HEK293 (cell line): ENCODE measurements around the gene PRSS8.
A peak's percentile ranks its signal among the peaks of the same experiment; 100 is the strongest.

Source experiments
- GLI4 ChIP-seq: fragments of 450-650 bp; formaldehyde crosslinking; IDR thresholded peaks from 2 replicates; pipeline ENCODE4 v1.5.1; 2016; ENCODE audit warnings: missing biosample characterization, missing genetic modification characterization
- KLF16 ChIP-seq: fragments of 450-650 bp; formaldehyde crosslinking; IDR thresholded peaks from 2 replicates; pipeline ENCODE4 v1.5.1; 2017; ENCODE audit warnings: missing biosample characterization, missing genetic modification characterization
- MYNN ChIP-seq: fragments of 450-650 bp; formaldehyde crosslinking; IDR thresholded peaks from 2 replicates; pipeline ENCODE4 v1.5.1; 2016; ENCODE audit warnings: missing biosample characterization, missing genetic modification characterization, borderline replicate concordance
- YY1 ChIP-seq: fragments of 450-650 bp; formaldehyde crosslinking; IDR thresholded peaks from 2 replicates; pipeline ENCODE4 v1.5.1; 2018; ENCODE audit warnings: missing biosample characterization, missing genetic modification characterization
- YY2 ChIP-seq: fragments of 450-650 bp; formaldehyde crosslinking; IDR thresholded peaks from 2 replicates; pipeline ENCODE4 v1.5.1; 2016; ENCODE audit warnings: missing biosample characterization, missing genetic modification characterization
- ZBTB8A ChIP-seq: fragments of 450-650 bp; formaldehyde crosslinking; IDR thresholded peaks from 2 replicates; pipeline ENCODE4 v1.5.1; 2016; ENCODE audit warnings: missing biosample characterization, missing genetic modification characterization
- ZFP3 ChIP-seq: fragments of 450-650 bp; formaldehyde crosslinking; IDR thresholded peaks from 2 replicates; pipeline ENCODE4 v1.5.1; 2016; ENCODE audit warnings: low read depth, missing biosample characterization, missing genetic modification characterization
- ZNF169 ChIP-seq: fragments of 450-650 bp; formaldehyde crosslinking; IDR thresholded peaks from 2 replicates; pipeline ENCODE4 v1.5.1; 2016; ENCODE audit warnings: missing biosample characterization, missing genetic modification characterization
- ZNF2 ChIP-seq: fragments of 450-650 bp; formaldehyde crosslinking; IDR thresholded peaks from 2 replicates; pipeline ENCODE4 v1.5.1; 2016; ENCODE audit warnings: missing biosample characterization, missing genetic modification characterization
- ZNF324 ChIP-seq: fragments of 450-650 bp; formaldehyde crosslinking; IDR thresholded peaks from 2 replicates; pipeline ENCODE4 v1.5.1; 2016; ENCODE audit warnings: missing biosample characterization, missing genetic modification characterization
- ZNF366 ChIP-seq: fragments of 450-650 bp; formaldehyde crosslinking; conservative IDR thresholded peaks from 2 replicates; pipeline ENCODE4 v1.5.1; 2016; ENCODE audit warnings: missing biosample characterization, missing genetic modification characterization
- ZNF423 ChIP-seq: fragments of 450-650 bp; formaldehyde crosslinking; IDR thresholded peaks from 2 replicates; pipeline ENCODE4 v1.5.1; 2016; ENCODE audit warnings: missing biosample characterization, missing genetic modification characterization
- ZNF544 ChIP-seq: fragments of 450-650 bp; formaldehyde crosslinking; IDR thresholded peaks from 2 replicates; pipeline ENCODE4 v1.5.0; 2017; ENCODE audit warnings: missing biosample characterization, missing genetic modification characterization
- ZNF555 ChIP-seq: fragments of 450-650 bp; formaldehyde crosslinking; conservative IDR thresholded peaks from 2 replicates; pipeline ENCODE4 v1.5.1; 2017; ENCODE audit warnings: missing biosample characterization, mild to moderate bottlenecking, missing genetic modification characterization, inconsistent platforms
- ZNF585B ChIP-seq: fragments of 450-650 bp; formaldehyde crosslinking; IDR thresholded peaks from 2 replicates; pipeline ENCODE4 v1.5.1; 2016; ENCODE audit warnings: missing biosample characterization, missing genetic modification characterization
- ZNF701 ChIP-seq: fragments of 450-650 bp; formaldehyde crosslinking; IDR thresholded peaks from 2 replicates; pipeline ENCODE4 v1.5.1; 2016; ENCODE audit warnings: missing biosample characterization, missing genetic modification characterization
- ZSCAN16 ChIP-seq: fragments of 450-650 bp; formaldehyde crosslinking; IDR thresholded peaks from 2 replicates; pipeline ENCODE4 v1.5.1; 2016; ENCODE audit warnings: missing biosample characterization, missing genetic modification characterization
- TF ChIP-seq, protein P1 (sequence below): fragments of 450-650 bp; formaldehyde crosslinking; IDR thresholded peaks from 2 replicates; pipeline ENCODE4 v1.5.1; 2016; ENCODE audit warnings: missing biosample characterization, missing genetic modification characterization
- TF ChIP-seq, protein P2 (sequence below): fragments of 450-650 bp; formaldehyde crosslinking; IDR thresholded peaks from 2 replicates; pipeline ENCODE4 v1.5.1; 2016; ENCODE audit warnings: missing biosample characterization, missing genetic modification characterization
- TF ChIP-seq, protein P3 (sequence below): fragments of 450-650 bp; formaldehyde crosslinking; IDR thresholded peaks from 2 replicates; pipeline ENCODE4 v1.5.1; 2016; ENCODE audit warnings: missing biosample characterization, missing genetic modification characterization, low read depth
- TF ChIP-seq, protein P4 (sequence below): sonication (generic); formaldehyde crosslinking; IDR thresholded peaks from 2 replicates; pipeline ENCODE4 v1.8.1; 2022; ENCODE audit warnings: mild to moderate bottlenecking, moderate library complexity, missing genetic modification reagents
- TF ChIP-seq, protein P5 (sequence below): fragments of 450-650 bp; formaldehyde crosslinking; IDR thresholded peaks from 2 replicates; pipeline ENCODE4 v1.5.1; 2016; ENCODE audit warnings: missing biosample characterization, missing genetic modification characterization, borderline replicate concordance
- TF ChIP-seq, protein P6 (sequence below): fragments of 450-650 bp; formaldehyde crosslinking; IDR thresholded peaks from 2 replicates; pipeline ENCODE4 v1.5.1; 2016; ENCODE audit warnings: missing biosample characterization, missing genetic modification characterization

PRSS8 gene

DNA sequence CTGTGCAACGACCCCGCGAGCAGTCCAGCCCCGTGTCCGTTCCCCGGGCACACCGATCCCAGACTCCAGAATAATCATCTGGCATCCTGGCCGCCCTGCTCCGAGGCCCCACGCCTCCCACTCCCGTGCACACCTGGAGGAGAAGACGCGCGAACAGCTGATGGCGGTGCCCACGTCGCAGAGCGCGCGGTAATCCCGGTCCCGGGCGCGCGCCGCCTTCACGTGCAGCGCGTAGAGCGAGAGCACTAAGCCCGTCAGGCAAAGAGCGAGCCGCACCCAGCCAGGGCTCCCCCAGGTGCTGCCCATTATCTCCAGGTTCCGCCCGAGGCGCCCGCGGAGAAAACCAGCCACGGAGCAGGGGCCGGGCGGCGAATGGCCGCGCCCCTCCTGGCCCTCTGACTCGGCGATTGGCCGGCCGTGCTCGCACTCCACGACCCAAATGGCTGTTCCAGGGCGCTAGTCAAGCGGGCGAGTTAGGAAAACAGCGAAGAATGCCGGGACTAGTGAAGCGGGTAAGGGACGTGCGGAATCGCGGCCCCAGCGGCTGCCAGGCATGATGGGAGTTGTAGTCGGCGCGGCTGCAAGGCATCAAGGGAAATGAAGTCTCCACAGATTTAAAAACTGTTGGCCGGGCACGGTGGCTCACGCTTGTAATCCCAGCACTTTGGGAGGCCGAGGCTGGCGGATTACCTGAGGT is 41.0 kb downstream of the PRSS8 start, which contains the start of gene VKORC1 (continued):
- TF ChIP-seq, protein P1, sequence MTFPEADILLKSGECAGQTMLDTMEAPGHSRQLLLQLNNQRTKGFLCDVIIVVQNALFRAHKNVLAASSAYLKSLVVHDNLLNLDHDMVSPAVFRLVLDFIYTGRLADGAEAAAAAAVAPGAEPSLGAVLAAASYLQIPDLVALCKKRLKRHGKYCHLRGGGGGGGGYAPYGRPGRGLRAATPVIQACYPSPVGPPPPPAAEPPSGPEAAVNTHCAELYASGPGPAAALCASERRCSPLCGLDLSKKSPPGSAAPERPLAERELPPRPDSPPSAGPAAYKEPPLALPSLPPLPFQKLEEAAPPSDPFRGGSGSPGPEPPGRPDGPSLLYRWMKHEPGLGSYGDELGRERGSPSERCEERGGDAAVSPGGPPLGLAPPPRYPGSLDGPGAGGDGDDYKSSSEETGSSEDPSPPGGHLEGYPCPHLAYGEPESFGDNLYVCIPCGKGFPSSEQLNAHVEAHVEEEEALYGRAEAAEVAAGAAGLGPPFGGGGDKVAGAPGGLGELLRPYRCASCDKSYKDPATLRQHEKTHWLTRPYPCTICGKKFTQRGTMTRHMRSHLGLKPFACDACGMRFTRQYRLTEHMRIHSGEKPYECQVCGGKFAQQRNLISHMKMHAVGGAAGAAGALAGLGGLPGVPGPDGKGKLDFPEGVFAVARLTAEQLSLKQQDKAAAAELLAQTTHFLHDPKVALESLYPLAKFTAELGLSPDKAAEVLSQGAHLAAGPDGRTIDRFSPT (tag by site-specific recombination), result peak; percentile 73
- TF ChIP-seq GLI4 (tag by site-specific recombination), result no peak
- no peak for TF ChIP-seq ZNF169 (tag by site-specific recombination)
- peak; percentile 38; the same call in 1 of the 2 replicates for TF ChIP-seq ZNF366 (tag by site-specific recombination)
- TF ChIP-seq, protein P2, sequence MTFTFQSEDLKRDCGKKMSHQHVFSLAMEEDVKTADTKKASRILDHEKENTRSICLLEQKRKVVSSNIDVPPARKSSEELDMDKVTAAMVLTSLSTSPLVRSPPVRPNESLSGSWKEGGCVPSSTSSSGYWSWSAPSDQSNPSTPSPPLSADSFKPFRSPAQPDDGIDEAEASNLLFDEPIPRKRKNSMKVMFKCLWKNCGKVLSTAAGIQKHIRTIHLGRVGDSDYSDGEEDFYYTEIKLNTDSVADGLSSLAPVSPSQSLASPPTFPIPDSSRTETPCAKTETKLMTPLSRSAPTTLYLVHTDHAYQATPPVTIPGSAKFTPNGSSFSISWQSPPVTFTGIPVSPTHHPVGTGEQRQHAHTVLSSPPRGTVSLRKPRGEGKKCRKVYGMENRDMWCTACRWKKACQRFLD (tag by site-specific recombination), result no peak
- TF ChIP-seq ZNF544, result no peak
- TF ChIP-seq, protein P3, sequence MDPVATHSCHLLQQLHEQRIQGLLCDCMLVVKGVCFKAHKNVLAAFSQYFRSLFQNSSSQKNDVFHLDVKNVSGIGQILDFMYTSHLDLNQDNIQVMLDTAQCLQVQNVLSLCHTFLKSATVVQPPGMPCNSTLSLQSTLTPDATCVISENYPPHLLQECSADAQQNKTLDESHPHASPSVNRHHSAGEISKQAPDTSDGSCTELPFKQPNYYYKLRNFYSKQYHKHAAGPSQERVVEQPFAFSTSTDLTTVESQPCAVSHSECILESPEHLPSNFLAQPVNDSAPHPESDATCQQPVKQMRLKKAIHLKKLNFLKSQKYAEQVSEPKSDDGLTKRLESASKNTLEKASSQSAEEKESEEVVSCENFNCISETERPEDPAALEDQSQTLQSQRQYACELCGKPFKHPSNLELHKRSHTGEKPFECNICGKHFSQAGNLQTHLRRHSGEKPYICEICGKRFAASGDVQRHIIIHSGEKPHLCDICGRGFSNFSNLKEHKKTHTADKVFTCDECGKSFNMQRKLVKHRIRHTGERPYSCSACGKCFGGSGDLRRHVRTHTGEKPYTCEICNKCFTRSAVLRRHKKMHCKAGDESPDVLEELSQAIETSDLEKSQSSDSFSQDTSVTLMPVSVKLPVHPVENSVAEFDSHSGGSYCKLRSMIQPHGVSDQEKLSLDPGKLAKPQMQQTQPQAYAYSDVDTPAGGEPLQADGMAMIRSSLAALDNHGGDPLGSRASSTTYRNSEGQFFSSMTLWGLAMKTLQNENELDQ (tag by site-specific recombination), result no peak
- TF ChIP-seq, protein P4, sequence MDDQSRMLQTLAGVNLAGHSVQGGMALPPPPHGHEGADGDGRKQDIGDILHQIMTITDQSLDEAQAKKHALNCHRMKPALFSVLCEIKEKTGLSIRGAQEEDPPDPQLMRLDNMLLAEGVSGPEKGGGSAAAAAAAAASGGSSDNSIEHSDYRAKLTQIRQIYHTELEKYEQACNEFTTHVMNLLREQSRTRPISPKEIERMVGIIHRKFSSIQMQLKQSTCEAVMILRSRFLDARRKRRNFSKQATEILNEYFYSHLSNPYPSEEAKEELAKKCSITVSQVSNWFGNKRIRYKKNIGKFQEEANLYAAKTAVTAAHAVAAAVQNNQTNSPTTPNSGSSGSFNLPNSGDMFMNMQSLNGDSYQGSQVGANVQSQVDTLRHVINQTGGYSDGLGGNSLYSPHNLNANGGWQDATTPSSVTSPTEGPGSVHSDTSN (CRISPR knock-in tag), result peak; percentile 43; the same call in 1 of the 2 replicates
- 0 out of 2 replicates have a peak, but pooled peaks have one; percentile 26 for TF ChIP-seq YY1
- TF ChIP-seq ZBTB8A (tag by site-specific recombination), result peak; percentile 99
- TF ChIP-seq YY2 (tag by site-specific recombination), result peak; percentile 3; the same call in 1 of the 2 replicates
- TF ChIP-seq ZNF701 (tag by site-specific recombination), result no peak
- TF ChIP-seq, protein P5, sequence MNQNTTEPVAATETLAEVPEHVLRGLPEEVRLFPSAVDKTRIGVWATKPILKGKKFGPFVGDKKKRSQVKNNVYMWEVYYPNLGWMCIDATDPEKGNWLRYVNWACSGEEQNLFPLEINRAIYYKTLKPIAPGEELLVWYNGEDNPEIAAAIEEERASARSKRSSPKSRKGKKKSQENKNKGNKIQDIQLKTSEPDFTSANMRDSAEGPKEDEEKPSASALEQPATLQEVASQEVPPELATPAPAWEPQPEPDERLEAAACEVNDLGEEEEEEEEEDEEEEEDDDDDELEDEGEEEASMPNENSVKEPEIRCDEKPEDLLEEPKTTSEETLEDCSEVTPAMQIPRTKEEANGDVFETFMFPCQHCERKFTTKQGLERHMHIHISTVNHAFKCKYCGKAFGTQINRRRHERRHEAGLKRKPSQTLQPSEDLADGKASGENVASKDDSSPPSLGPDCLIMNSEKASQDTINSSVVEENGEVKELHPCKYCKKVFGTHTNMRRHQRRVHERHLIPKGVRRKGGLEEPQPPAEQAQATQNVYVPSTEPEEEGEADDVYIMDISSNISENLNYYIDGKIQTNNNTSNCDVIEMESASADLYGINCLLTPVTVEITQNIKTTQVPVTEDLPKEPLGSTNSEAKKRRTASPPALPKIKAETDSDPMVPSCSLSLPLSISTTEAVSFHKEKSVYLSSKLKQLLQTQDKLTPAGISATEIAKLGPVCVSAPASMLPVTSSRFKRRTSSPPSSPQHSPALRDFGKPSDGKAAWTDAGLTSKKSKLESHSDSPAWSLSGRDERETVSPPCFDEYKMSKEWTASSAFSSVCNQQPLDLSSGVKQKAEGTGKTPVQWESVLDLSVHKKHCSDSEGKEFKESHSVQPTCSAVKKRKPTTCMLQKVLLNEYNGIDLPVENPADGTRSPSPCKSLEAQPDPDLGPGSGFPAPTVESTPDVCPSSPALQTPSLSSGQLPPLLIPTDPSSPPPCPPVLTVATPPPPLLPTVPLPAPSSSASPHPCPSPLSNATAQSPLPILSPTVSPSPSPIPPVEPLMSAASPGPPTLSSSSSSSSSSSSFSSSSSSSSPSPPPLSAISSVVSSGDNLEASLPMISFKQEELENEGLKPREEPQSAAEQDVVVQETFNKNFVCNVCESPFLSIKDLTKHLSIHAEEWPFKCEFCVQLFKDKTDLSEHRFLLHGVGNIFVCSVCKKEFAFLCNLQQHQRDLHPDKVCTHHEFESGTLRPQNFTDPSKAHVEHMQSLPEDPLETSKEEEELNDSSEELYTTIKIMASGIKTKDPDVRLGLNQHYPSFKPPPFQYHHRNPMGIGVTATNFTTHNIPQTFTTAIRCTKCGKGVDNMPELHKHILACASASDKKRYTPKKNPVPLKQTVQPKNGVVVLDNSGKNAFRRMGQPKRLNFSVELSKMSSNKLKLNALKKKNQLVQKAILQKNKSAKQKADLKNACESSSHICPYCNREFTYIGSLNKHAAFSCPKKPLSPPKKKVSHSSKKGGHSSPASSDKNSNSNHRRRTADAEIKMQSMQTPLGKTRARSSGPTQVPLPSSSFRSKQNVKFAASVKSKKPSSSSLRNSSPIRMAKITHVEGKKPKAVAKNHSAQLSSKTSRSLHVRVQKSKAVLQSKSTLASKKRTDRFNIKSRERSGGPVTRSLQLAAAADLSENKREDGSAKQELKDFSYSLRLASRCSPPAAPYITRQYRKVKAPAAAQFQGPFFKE (tag by site-specific recombination), result 0 out of 2 replicates have a peak, but pooled peaks have one; percentile 73
- no peak for TF ChIP-seq ZNF555 (tag by site-specific recombination)
- TF ChIP-seq ZNF423 (tag by site-specific recombination), result peak; percentile 89
- TF ChIP-seq MYNN, result no peak
- TF ChIP-seq ZNF2 (tag by site-specific recombination), result no peak; the same call in 1 of the 2 replicates
- TF ChIP-seq ZFP3 (tag by site-specific recombination), result no peak
- TF ChIP-seq, protein P6, sequence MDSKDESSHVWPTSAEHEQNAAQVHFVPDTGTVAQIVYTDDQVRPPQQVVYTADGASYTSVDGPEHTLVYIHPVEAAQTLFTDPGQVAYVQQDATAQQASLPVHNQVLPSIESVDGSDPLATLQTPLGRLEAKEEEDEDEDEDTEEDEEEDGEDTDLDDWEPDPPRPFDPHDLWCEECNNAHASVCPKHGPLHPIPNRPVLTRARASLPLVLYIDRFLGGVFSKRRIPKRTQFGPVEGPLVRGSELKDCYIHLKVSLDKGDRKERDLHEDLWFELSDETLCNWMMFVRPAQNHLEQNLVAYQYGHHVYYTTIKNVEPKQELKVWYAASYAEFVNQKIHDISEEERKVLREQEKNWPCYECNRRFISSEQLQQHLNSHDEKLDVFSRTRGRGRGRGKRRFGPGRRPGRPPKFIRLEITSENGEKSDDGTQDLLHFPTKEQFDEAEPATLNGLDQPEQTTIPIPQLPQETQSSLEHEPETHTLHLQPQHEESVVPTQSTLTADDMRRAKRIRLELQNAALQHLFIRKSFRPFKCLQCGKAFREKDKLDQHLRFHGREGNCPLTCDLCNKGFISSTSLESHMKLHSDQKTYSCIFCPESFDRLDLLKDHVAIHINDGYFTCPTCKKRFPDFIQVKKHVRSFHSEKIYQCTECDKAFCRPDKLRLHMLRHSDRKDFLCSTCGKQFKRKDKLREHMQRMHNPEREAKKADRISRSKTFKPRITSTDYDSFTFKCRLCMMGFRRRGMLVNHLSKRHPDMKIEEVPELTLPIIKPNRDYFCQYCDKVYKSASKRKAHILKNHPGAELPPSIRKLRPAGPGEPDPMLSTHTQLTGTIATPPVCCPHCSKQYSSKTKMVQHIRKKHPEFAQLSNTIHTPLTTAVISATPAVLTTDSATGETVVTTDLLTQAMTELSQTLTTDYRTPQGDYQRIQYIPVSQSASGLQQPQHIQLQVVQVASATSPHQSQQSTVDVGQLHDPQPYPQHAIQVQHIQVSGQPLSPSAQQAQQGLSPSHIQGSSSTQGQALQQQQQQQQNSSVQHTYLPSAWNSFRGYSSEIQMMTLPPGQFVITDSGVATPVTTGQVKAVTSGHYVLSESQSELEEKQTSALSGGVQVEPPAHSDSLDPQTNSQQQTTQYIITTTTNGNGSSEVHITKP (tag by site-specific recombination), result peak; percentile 67
- peak; percentile 43; the same call in 1 of the 2 replicates for TF ChIP-seq ZNF324
- TF ChIP-seq KLF16 (tag by site-specific recombination), result no peak; the same call in none of the 2 replicates
- TF ChIP-seq ZNF585B (tag by site-specific recombination), result no peak
- 0 out of 2 replicates have a peak, but pooled peaks have one; percentile 3 for TF ChIP-seq ZSCAN16 (tag by site-specific recombination)
